Measurements from ENCODE around the gene CWC27. TPM values are rescaled to one million over a fixed set of nuclear protein-coding genes. Genes with fewer than 3 reads are reported as not detected.

The CWC27 gene
- total and polyA plus RNA-seq, 2 of the 13 experiments (the other 11 are each of a cell fraction or from before 2014, with no cell fraction given), result 21.1 to 25.7 TPM

- no peak for TF ChIP-seq CERS6 (CRISPR knock-in tag; IDR thresholded peaks at IDR 0.05)
- TF ChIP-seq SKIL (CRISPR knock-in tag; IDR thresholded peaks at IDR 0.05; ENCODE audit: borderline replicate concordance), result no peak
- no peak for TF ChIP-seq ZNF280B (CRISPR knock-in tag; IDR thresholded peaks at IDR 0.05; ENCODE audit: borderline replicate concordance)
- no peak for TF ChIP-seq MED13 (CRISPR knock-in tag; IDR thresholded peaks at IDR 0.05)
- no peak for TF ChIP-seq ADNP (CRISPR knock-in tag; IDR thresholded peaks at IDR 0.05)
- TF ChIP-seq NKX3-1 (CRISPR knock-in tag; IDR thresholded peaks at IDR 0.05), result 0 out of 2 replicates have a peak, but pooled peaks have one; percentile 46
- TF ChIP-seq HNF1B (CRISPR knock-in tag; IDR thresholded peaks at IDR 0.05), result no peak; the same call in 1 of the 2 replicates
- TF ChIP-seq RARG (CRISPR knock-in tag; IDR thresholded peaks at IDR 0.05; ENCODE audit: low read depth), result no peak
- TF ChIP-seq ZNF709 (CRISPR knock-in tag; IDR thresholded peaks at IDR 0.05), result no peak
- TF ChIP-seq ELK4 (CRISPR knock-in tag; IDR thresholded peaks at IDR 0.05; ENCODE audit: borderline replicate concordance), result no peak
- TF ChIP-seq CREB3 (CRISPR knock-in tag; IDR thresholded peaks at IDR 0.05), result no peak
- TF ChIP-seq TCF7L2 (IDR thresholded peaks at IDR 0.05; ENCODE audit: low read depth, low read length), result no peak
- TF ChIP-seq KAT7 (CRISPR knock-in tag; IDR thresholded peaks at IDR 0.05; ENCODE audit: borderline replicate concordance), result no peak
- no peak for TF ChIP-seq ZSCAN30 (CRISPR knock-in tag; IDR thresholded peaks at IDR 0.05)
- no peak for TF ChIP-seq MBD4 (IDR thresholded peaks at IDR 0.05; ENCODE audit: borderline replicate concordance, low read length)
- no peak for TF ChIP-seq PLSCR1 (CRISPR knock-in tag; IDR thresholded peaks at IDR 0.05; ENCODE audit: borderline replicate concordance)
- 0 out of 2 replicates have a peak, but pooled peaks have one; percentile 47 for TF ChIP-seq HOXA5 (CRISPR knock-in tag; IDR thresholded peaks at IDR 0.05)
These were observed 266.8 kb downstream of the CWC27 start (continued) for GRCh38 chr5:65035211-65036206.
